GM21381 (cell line): Measurements from ENCODE around the gene QRICH2.
A peak's percentile ranks its signal among the peaks of the same experiment; 100 is the strongest.
"Not testable (repeated sequence)": the region's sequence is repeated elsewhere in the genome, so short reads cannot be mapped to it uniquely, and the experiment has no call there.

ENCODE experiments used
- ATAC-seq: cut with Tn5 transposase; IDR thresholded peaks from one replicate; pipeline ENCODE4 v1.9.1; 2021; ENCODE audit warnings: mild to moderate bottlenecking, moderate library complexity; ENCODE audit not compliant: unreplicated experiment

Gene QRICH2

DNA sequence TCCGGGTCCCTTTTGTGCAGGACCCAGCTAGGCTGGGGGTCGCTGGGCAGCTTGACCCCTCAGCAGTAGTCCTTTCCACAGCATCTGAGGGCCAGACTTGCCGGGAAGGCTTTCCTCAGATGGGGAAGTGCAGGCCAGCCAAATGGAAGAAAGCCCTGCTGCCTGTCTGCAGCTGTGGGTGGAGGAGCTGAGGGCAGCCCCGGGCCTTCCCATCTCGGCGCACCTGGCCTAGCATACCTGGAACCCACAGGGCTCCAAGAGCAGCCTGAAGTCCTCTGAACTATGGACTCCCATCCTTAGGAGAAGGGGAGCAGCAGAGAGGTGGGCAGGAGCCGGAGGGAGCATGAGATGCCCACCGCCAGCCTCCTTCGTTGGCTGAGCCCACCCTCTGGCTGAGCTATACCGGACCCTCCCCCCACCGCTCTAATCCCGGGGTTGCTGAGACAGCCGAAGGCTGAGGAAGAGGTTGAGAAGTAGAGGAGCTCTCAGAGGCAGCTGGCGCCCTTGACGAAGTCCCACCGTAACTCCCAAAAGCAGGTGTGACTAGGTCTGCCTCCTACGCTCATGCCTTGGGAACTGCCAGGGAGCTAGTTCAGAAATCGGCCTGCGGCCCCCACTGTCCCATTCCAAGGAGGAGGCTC, 29.7 kb downstream of the QRICH2 start:
- ATAC-seq = no peak

- ATAC-seq = no peak
These were observed 30.5 kb downstream of the QRICH2 start for GRCh38 chr17:76277300-76278267.

- ATAC-seq = no peak
These were observed 31.4 kb downstream of the QRICH2 start for GRCh38 chr17:76276461-76277299.

DNA sequence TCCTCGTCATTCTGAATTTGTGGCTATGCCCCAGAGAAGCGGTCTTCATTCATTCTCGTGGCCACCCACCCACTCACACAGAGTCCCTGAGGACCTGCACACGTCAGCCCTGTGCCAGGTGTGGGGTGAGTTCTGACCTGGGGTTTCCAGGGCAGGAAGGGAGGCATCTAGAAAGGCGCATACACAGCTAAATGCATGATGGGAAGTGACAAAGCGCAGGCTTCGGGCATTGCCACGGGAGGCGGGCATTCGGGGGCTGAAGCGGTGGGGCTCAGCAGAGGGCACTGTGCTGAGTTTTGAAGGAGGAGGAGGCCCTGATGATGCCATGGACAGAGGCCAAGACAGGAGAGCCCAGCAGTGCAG, 32.0 kb downstream of the QRICH2 start:
- no peak for ATAC-seq

DNA sequence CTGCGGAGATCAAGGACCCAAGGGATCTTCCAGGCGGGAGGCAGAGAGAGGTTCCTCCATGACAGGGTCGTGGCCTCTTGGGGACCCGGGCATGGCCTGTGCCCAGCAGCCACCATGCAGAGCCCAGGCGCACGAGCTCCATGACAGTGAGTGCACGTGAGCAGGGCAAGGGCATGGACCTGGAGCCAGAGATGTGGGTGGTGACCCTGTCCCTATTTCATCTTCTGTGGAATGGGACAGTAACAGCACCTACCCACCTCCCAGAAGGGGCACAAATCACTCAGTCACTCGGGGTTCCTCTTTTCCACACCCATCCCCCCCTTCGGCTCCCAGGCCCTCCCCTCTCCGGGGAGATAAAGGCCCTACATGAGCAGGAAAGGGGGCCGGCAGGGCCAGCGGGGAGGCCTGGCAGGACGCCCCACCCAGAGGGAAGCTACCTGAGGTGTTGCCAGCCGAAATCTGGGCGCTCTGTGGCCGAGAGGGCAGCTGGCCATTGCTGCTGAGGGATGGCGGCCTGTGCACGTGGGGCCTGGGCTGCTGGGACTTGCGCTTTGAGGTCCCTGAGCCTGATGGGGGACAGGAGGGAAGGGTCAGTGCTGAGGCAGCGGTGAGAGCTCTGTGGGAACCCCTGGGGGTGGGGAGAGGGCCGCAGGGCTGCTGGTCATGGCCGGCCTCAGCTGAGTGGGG, 32.6 kb downstream of the QRICH2 start:
- ATAC-seq = no peak

DNA sequence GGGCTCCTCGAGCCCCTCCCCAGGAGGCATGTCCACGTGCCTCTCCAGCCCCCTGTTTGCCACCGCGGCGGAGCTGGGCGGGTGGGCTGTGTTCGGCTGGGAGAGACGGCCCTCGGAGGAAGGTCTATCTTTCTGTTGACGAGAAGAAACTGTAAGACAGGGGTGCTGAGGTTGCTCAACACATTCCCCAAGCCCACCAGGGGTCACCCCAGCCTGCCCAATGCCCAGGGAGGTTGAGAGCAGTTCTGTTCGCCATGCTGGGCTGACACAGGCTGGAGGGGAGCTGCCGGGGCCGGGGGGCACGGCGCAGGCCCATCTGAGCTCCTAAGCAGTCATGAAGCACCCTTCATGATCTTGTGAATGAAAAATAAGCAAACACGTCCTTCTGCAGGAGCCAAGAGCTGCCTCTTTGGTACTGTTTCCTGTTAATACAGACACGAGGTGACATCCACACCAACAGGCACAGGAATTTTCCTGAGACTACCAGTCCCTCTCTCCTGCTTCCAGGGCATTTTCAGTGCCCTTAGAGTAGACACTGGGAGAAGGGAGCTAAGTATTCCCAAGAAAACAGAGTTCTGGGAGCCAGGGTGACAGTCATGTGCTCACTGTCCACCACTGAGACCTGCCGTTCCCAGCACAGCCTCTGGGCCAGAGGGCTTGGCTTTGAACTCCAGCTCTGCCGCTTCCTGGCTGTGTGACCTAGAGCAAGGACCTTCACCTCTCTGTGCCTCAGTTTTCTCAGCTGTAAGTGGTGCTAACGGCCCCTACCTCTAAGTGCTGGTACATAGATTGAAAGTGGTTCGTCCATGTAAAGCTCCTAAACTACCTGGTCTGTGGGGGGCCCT, 33.7 kb downstream of the QRICH2 start:
- no peak for ATAC-seq

GRCh38 chr17:76273445-76274111, 34.5 kb downstream of the QRICH2 start:
- no peak for ATAC-seq

DNA sequence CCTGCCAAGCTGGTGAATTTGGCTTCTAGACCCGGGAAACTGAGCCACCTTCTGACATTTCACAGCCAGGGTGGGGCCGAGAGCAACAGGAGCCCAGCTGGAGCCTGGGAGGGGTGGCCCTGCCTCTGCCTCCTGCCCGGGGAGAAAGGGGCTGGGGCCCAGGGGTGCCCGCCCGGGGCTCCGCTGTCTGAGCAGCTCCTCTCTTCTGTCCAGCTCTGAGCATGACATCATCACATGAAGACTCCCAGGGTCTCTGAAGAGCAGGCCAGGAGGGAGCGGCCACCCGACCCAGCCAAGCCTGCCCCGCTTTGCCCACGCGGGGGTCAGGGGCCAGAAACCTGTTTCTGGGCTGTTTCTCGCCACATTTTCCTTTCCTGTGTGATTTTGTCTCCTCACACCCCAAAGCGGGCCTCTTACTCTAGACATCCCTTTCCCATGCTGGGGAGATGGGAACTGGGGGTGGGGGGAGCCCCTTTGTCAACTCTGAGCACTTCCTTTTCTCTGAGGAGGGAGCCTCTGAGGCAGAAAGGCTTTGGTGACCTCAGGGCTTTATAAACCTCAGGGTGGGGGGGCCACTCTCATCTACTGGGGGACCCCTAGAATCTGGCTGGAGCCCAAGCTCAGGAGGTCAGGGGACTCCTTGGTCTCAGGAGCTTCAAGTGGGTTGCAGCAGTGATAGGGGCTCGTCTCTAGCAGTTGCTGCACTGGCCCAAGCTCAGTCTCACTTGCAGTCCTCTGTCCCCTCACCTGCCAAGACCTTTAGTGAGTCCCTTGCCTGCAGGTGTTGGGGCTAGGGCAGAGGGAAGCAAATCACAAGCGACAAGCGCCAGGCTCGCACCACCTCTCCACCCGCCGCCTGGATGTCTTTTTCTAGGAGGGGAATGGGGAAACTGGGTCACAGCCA, 35.3 kb downstream of the QRICH2 start:
- peak; percentile 7 for ATAC-seq

- ATAC-seq = peak; percentile 52
These were observed 36.2 kb downstream of the QRICH2 start for GRCh38 chr17:76271669-76272540.

DNA sequence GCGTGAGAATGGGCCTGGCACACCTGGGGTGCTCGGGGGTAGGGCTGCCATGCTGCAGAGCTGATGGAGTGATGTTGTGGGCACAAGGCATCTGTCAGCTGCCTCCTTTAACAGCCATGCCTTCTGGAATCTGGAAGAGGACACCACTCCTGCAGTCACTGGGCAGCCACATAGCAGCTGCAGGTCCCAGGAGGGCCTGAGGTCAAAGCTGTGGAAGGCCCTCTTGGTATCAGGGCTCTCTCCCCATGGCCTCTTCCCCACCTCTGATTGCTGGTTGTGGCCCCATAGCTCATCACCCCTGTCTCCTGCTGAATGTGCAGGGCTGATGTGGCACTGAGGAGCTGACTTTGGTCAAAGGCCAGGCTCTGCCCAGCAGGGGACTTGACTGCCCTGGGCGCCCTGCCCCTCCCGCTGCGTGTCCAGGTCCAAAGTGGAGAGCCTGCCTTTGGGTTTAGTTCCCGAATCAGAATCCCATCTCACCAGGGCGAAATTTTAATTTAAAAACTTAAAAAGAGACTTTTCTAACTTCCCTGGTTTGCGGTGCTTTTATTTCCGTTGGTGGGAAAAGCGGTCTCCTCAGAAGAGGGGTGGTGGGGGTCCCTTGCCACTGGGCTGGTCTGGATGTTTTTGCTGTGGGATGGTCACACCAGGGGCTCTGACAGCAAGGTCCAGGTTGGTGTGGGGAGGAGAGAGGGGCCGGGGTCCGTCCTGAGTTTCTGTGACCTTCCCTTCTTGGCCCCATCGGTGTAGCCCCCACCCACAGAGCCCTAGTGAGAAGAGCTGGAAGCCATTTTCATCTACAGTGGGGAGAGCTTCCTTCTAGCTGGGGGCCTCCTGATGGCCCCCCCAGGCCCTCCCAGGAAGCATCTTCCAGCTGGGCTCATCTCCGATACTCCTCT, 37.1 kb downstream of the QRICH2 start:
- ATAC-seq = no peak

- ATAC-seq = no peak
These were observed 37.9 kb downstream of the QRICH2 start for GRCh38 chr17:76270127-76270592.

- no peak for ATAC-seq
These were observed 38.8 kb downstream of the QRICH2 start for GRCh38 chr17:76268991-76269981.

GRCh38 chr17:76268015-76268749, 39.9 kb downstream of the QRICH2 start:
- no peak for ATAC-seq

GRCh38 chr17:76267581-76268001, 40.5 kb downstream of the QRICH2 start:
- ATAC-seq = not testable (repeated sequence)
